GM06990 (cell line): Measurements from ENCODE around the gene RSPO4.

Experiments used
- DNase-seq: peaks from one replicate; pipeline ENCODE4 v3.0.0-alpha.2; 2011; ENCODE audit not compliant: insufficient read length; ENCODE audit errors: extremely low read depth
- H3K27me3 ChIP-seq: replicated peaks from 2 replicates; pipeline ENCODE4 v1.6.0; 2011; ENCODE audit warnings: low read length; ENCODE audit not compliant: control insufficient read depth, insufficient read depth
- H3K36me3 ChIP-seq: 2 replicates; pipeline ENCODE4 v1.5.1; 2011; ENCODE audit warnings: low read length; ENCODE audit not compliant: control insufficient read depth, insufficient read depth
- H3K4me3 ChIP-seq: replicated peaks from 2 replicates; pipeline ENCODE4 v1.5.1; 2011; ENCODE audit warnings: low read depth, mild to moderate bottlenecking, control low read depth, low read length
- CTCF ChIP-seq: IDR thresholded peaks from 2 replicates; pipeline ENCODE4 v1.5.1; 2011; ENCODE audit warnings: low read length, control low read depth, mild to moderate bottlenecking, inconsistent platforms; ENCODE audit not compliant: insufficient read depth, poor library complexity, severe bottlenecking

Gene RSPO4

GRCh38 chr20:1001911-1002681 lies at the start of gene RSPO4:
TSS of gene RSPO4 (minus strand) at chr20:1002311. CDS start at chr20:1002164, 147 bp downstream.
- Histone ChIP-seq H3K36me3 (no peaks in the 10 kb centered on the region), H3K4me3 (no peak within 1 kb of the TSS), H3K27me3 (peaks cover 2% of the 10 kb centered on the region; the same call in 1 of the 2 replicates)
- TF ChIP-seq CTCF = no peak
- DNase-seq = no peak

- no peak for TF ChIP-seq CTCF
- H3K27me3 ChIP-seq = no peaks in the 10 kb centered on the region; the same call in none of the 2 replicates
- H3K4me3 ChIP-seq = no peak overlapping the region
- DNase-seq = no peak
- H3K36me3 ChIP-seq = no peaks in the 10 kb centered on the region
Measured at GRCh38 chr20:1050440-1050839, 48.3 kb upstream of the RSPO4 start.

GRCh38 chr20:1045860-1046418 lies 43.8 kb upstream of the RSPO4 start:
- DNase-seq = no peak
- no peaks in the 10 kb centered on the region for H3K36me3 ChIP-seq
- no peak overlapping the region for H3K4me3 ChIP-seq
- H3K27me3 ChIP-seq = no peaks in the 10 kb centered on the region; the same call in 1 of the 2 replicates
- TF ChIP-seq CTCF = no peak

- Histone ChIP-seq H3K27me3 (no peaks in the 10 kb centered on the region; the same call in 1 of the 2 replicates), H3K4me3 (no peak overlapping the region), H3K36me3 (no peaks in the 10 kb centered on the region)
- no peak for TF ChIP-seq CTCF
- DNase-seq = no peak
Measured at GRCh38 chr20:1041845-1042390, 39.8 kb upstream of the RSPO4 start.

GRCh38 chr20:1038205-1038604 lies 36.1 kb upstream of the RSPO4 start:
- Histone ChIP-seq H3K36me3 (no peaks in the 10 kb centered on the region), H3K27me3 (no peaks in the 10 kb centered on the region; the same call in 1 of the 2 replicates), H3K4me3 (no peak overlapping the region)
- no peak for DNase-seq
- TF ChIP-seq CTCF = no peak
